GM21529 (cell line): ENCODE results near the gene NF2.

Experiments
- ATAC-seq: cut with Tn5 transposase; IDR thresholded peaks from one replicate; pipeline ENCODE4 v1.9.1; 2021; ENCODE audit not compliant: unreplicated experiment

The NF2 gene

GRCh38 chr22:29738118-29738815 is 134.8 kb downstream of the NF2 start:
- no peak for ATAC-seq

- no peak for ATAC-seq
These were observed 136.0 kb downstream of the NF2 start for GRCh38 chr22:29739346-29739875.

- ATAC-seq = no peak
These were observed 136.8 kb downstream of the NF2 start for GRCh38 chr22:29740216-29740615.

GRCh38 chr22:29741926-29742325 is 138.5 kb downstream of the NF2 start:
- no peak for ATAC-seq

- no peak for ATAC-seq
These were observed 138.9 kb downstream of the NF2 start for GRCh38 chr22:29742326-29742725.

GRCh38 chr22:29744902-29745301 is 141.5 kb downstream of the NF2 start:
- ATAC-seq = no peak

- ATAC-seq = no peak
These were observed 144.4 kb downstream of the NF2 start for GRCh38 chr22:29747832-29748231.
